ENCODE measurements around the gene KIF22. TPM values are rescaled to one million over a fixed set of nuclear protein-coding genes. Genes with fewer than 3 reads are reported as not detected.

The KIF22 gene
- polyA plus RNA-seq, 1 of the 3 experiments (the other 2 are of a cell fraction), result 64.1 TPM

GRCh38 chr16:29809850-29810698, 19.5 kb downstream of the KIF22 start:
- no peaks in the 10 kb centered on the region for H3K9me2 ChIP-seq
- POLR2A ChIA-PET, result interaction anchor here (0.7 kb wide), 1 partner anchor 218 kb away, joined by 3 read pairs; no protein-coding TSS in a partner anchor

More at GRCh38 chr16:29809850-29810698, 19.5 kb downstream of the KIF22 start:
- no peaks in the 10 kb centered on the region for H3K27me3 ChIP-seq (ENCODE audit: insufficient read depth)
- no peaks in the 10 kb centered on the region for H3K9me3 ChIP-seq
- H3F3A ChIP-seq (replicated peaks; ENCODE audit: insufficient read depth), result peaks cover 42% of the 10 kb centered on the region
- peaks cover 65% of the 10 kb centered on the region for H3K79me2 ChIP-seq (ENCODE audit: insufficient read depth)
- peak overlapping the region; percentile 87 to 97 for H3K27ac ChIP-seq (ENCODE audit: low read depth in 2 of 2, low read length in 1 of 2)
- 49% methylated on average over 13 of the region's 23 CpGs for WGBS (ENCODE audit: low lambda C conversion rate)
- TF ChIP-seq ZBTB33 (IDR thresholded peaks at IDR 0.05; ENCODE audit: borderline replicate concordance, low read depth), result no peak
- no peak for TF ChIP-seq TAF1 (IDR thresholded peaks at IDR 0.05; ENCODE audit: borderline replicate concordance, low read depth, low read length)
- TF ChIP-seq NRF1 (IDR thresholded peaks at IDR 0.05; ENCODE audit: low read depth, low read length), result no peak
- TF ChIP-seq, protein P1, sequence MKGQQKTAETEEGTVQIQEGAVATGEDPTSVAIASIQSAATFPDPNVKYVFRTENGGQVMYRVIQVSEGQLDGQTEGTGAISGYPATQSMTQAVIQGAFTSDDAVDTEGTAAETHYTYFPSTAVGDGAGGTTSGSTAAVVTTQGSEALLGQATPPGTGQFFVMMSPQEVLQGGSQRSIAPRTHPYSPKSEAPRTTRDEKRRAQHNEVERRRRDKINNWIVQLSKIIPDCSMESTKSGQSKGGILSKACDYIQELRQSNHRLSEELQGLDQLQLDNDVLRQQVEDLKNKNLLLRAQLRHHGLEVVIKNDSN (IDR thresholded peaks at IDR 0.05; ENCODE audit: borderline replicate concordance, low read depth), result no peak
- TF ChIP-seq CHD2 (IDR thresholded peaks at IDR 0.05; ENCODE audit: low read length, partially characterized antibody), result no peak
- TF ChIP-seq, protein P2, sequence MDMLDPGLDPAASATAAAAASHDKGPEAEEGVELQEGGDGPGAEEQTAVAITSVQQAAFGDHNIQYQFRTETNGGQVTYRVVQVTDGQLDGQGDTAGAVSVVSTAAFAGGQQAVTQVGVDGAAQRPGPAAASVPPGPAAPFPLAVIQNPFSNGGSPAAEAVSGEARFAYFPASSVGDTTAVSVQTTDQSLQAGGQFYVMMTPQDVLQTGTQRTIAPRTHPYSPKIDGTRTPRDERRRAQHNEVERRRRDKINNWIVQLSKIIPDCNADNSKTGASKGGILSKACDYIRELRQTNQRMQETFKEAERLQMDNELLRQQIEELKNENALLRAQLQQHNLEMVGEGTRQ (IDR thresholded peaks at IDR 0.05; ENCODE audit: borderline replicate concordance, low read depth, low read length), result no peak
- no peak for TF ChIP-seq YY1 (IDR thresholded peaks at IDR 0.05; ENCODE audit: low read depth)
- TF ChIP-seq JUND (IDR thresholded peaks at IDR 0.05), result no peak
- no peak for TF ChIP-seq SMC3 (IDR thresholded peaks at IDR 0.05; ENCODE audit: low read depth, low read length)
- TF ChIP-seq NFIC (IDR thresholded peaks at IDR 0.05; ENCODE audit: borderline replicate concordance), result no peak
- no peak for TF ChIP-seq POLR2AphosphoS5 (IDR thresholded peaks at IDR 0.05; ENCODE audit: low read depth, low read length)
- no peak for TF ChIP-seq TEAD4 (IDR thresholded peaks at IDR 0.05; ENCODE audit: borderline replicate concordance, insufficient read depth)
- TF ChIP-seq, protein P3, sequence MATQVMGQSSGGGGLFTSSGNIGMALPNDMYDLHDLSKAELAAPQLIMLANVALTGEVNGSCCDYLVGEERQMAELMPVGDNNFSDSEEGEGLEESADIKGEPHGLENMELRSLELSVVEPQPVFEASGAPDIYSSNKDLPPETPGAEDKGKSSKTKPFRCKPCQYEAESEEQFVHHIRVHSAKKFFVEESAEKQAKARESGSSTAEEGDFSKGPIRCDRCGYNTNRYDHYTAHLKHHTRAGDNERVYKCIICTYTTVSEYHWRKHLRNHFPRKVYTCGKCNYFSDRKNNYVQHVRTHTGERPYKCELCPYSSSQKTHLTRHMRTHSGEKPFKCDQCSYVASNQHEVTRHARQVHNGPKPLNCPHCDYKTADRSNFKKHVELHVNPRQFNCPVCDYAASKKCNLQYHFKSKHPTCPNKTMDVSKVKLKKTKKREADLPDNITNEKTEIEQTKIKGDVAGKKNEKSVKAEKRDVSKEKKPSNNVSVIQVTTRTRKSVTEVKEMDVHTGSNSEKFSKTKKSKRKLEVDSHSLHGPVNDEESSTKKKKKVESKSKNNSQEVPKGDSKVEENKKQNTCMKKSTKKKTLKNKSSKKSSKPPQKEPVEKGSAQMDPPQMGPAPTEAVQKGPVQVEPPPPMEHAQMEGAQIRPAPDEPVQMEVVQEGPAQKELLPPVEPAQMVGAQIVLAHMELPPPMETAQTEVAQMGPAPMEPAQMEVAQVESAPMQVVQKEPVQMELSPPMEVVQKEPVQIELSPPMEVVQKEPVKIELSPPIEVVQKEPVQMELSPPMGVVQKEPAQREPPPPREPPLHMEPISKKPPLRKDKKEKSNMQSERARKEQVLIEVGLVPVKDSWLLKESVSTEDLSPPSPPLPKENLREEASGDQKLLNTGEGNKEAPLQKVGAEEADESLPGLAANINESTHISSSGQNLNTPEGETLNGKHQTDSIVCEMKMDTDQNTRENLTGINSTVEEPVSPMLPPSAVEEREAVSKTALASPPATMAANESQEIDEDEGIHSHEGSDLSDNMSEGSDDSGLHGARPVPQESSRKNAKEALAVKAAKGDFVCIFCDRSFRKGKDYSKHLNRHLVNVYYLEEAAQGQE (IDR thresholded peaks at IDR 0.05; ENCODE audit: low read depth, low read length), result no peak
- no peak for TF ChIP-seq EZH2phosphoT487 (IDR thresholded peaks at IDR 0.05; ENCODE audit: borderline replicate concordance, low read depth)
- TF ChIP-seq, protein P4, sequence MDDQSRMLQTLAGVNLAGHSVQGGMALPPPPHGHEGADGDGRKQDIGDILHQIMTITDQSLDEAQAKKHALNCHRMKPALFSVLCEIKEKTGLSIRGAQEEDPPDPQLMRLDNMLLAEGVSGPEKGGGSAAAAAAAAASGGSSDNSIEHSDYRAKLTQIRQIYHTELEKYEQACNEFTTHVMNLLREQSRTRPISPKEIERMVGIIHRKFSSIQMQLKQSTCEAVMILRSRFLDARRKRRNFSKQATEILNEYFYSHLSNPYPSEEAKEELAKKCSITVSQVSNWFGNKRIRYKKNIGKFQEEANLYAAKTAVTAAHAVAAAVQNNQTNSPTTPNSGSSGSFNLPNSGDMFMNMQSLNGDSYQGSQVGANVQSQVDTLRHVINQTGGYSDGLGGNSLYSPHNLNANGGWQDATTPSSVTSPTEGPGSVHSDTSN (IDR thresholded peaks at IDR 0.05), result no peak
- TF ChIP-seq RFX5 (IDR thresholded peaks at IDR 0.05; ENCODE audit: low read length), result no peak
- TF ChIP-seq FOXM1 (IDR thresholded peaks at IDR 0.05; ENCODE audit: low read depth), result no peak
- H3K9ac ChIP-seq, result peak overlapping the region; percentile 18; the same call in 1 of the 2 replicates
- no peak for DNase-seq
- H3K4me3 ChIP-seq (ENCODE audit: low read depth in 2 of 2, low read length in 1 of 2), result peak overlapping the region in 1 of 2 experiments; percentile 16; a peak in 2 of 4 replicates
- H3K4me1 ChIP-seq (ENCODE audit: control insufficient read depth in 1 of 2, insufficient read depth in 2 of 2, low read depth in 1 of 2, low read length in 1 of 2), result peaks cover 44 to 67% of the 10 kb centered on the region in 2 experiments
- no peak overlapping the region for H2AFZ ChIP-seq (ENCODE audit: low read depth)
- H3K36me3 ChIP-seq (replicated peaks in 1 of 2; ENCODE audit: control insufficient read depth in 1 of 2, insufficient read depth in 2 of 2, low read length in 1 of 2), result peaks cover 13 to 18% of the 10 kb centered on the region in 2 experiments
- H4K20me1 ChIP-seq (ENCODE audit: insufficient read depth), result peaks cover 15% of the 10 kb centered on the region
- H3K4me2 ChIP-seq, result peak overlapping the region; percentile 97
- CTCF ChIA-PET, result interaction anchor here (1.1 to 1.4 kb wide), 2 partner anchors 41 to 222 kb away, joined by 4 to 5 read pairs; no protein-coding TSS in a partner anchor

Data from SK-N-SH (cell line).